ENCODE measurements around the gene PAK3. TPM values are rescaled to one million over a fixed set of nuclear protein-coding genes. Genes with fewer than 3 reads are reported as not detected.

PAK3 gene
- total RNA-seq, 1 donor from 2014 or later: 0.25 TPM

- Mint-ChIP-seq H3K9me3 (no peaks in the 10 kb centered on the region), H3K4me1 (ENCODE audit: low read depth) (no peaks in the 10 kb centered on the region), H3K27me3 (ENCODE audit: low read depth) (no peaks in the 10 kb centered on the region), H3K27ac (no peak overlapping the region), H3K4me3 (ENCODE audit: low read depth) (no peak overlapping the region), H3K36me3 (ENCODE audit: low read depth) (no peaks in the 10 kb centered on the region)
- intact Hi-C loops (cut with micrococcal nuclease): no loop called here
- DNase-seq (ENCODE audit: low spot score): no peak
These were observed 55.8 kb downstream of the PAK3 start for GRCh38 chrX:111151764-111152163.

GRCh38 chrX:111159232-111159631 is 63.2 kb downstream of the PAK3 start:
- Mint-ChIP-seq H3K36me3 (ENCODE audit: low read depth) (no peaks in the 10 kb centered on the region), H3K9me3 (no peaks in the 10 kb centered on the region)
- intact Hi-C loops (cut with micrococcal nuclease): no loop called here

GRCh38 chrX:111164728-111165127 is 68.7 kb downstream of the PAK3 start:
- peaks cover 10% of the 10 kb centered on the region for H3K4me1 Mint-ChIP-seq (ENCODE audit: low read depth)
- intact Hi-C loops (cut with micrococcal nuclease): loop anchor here (5.0 to 10.0 kb wide), 2 partner anchors 42 to 280 kb away; no protein-coding TSS in a partner anchor
- no peaks in the 10 kb centered on the region for H3K36me3 Mint-ChIP-seq (ENCODE audit: low read depth)
- no peaks in the 10 kb centered on the region for H3K9me3 Mint-ChIP-seq
- no peak for DNase-seq (ENCODE audit: low spot score)
- H3K4me3 Mint-ChIP-seq (ENCODE audit: low read depth): no peak overlapping the region
- H3K27ac Mint-ChIP-seq: no peak overlapping the region
- H3K27me3 Mint-ChIP-seq (ENCODE audit: low read depth): peaks cover 1% of the 10 kb centered on the region

More at GRCh38 chrX:111159232-111159631, 63.2 kb downstream of the PAK3 start:
- H3K27ac Mint-ChIP-seq: no peak overlapping the region
- H3K4me3 Mint-ChIP-seq (ENCODE audit: low read depth): no peak overlapping the region
- peaks cover 4% of the 10 kb centered on the region for H3K27me3 Mint-ChIP-seq (ENCODE audit: low read depth)
- no peaks in the 10 kb centered on the region for H3K4me1 Mint-ChIP-seq (ENCODE audit: low read depth)
- no peak for DNase-seq (ENCODE audit: low spot score)

GRCh38 chrX:111165902-111166301 is 69.9 kb downstream of the PAK3 start:
- Mint-ChIP-seq H3K9me3 (no peaks in the 10 kb centered on the region), H3K4me1 (ENCODE audit: low read depth) (peaks cover 12% of the 10 kb centered on the region), H3K27me3 (ENCODE audit: low read depth) (peaks cover 1% of the 10 kb centered on the region), H3K4me3 (ENCODE audit: low read depth) (no peak overlapping the region), H3K27ac (no peak overlapping the region), H3K36me3 (ENCODE audit: low read depth) (no peaks in the 10 kb centered on the region)
- DNase-seq (ENCODE audit: low spot score): no peak
- intact Hi-C loops (cut with micrococcal nuclease): loop anchor here (5.0 to 10.0 kb wide), 2 partner anchors 44 to 279 kb away; no protein-coding TSS in a partner anchor

- no peak overlapping the region for H3K4me3 Mint-ChIP-seq (ENCODE audit: low read depth)
- peaks cover 1% of the 10 kb centered on the region for H3K27me3 Mint-ChIP-seq (ENCODE audit: low read depth)
- no peaks in the 10 kb centered on the region for H3K36me3 Mint-ChIP-seq (ENCODE audit: low read depth)
- H3K27ac Mint-ChIP-seq: no peak overlapping the region
- no peak for DNase-seq (ENCODE audit: low spot score)
- peaks cover 12% of the 10 kb centered on the region for H3K4me1 Mint-ChIP-seq (ENCODE audit: low read depth)
- intact Hi-C loops (cut with micrococcal nuclease): loop anchor here (5.0 to 10.0 kb wide), 2 partner anchors 45 to 277 kb away; no protein-coding TSS in a partner anchor
- no peaks in the 10 kb centered on the region for H3K9me3 Mint-ChIP-seq
These were observed 71.3 kb downstream of the PAK3 start for GRCh38 chrX:111167334-111167733.

GRCh38 chrX:111168314-111168713 is 72.3 kb downstream of the PAK3 start:
- Mint-ChIP-seq H3K27ac (no peak overlapping the region), H3K27me3 (ENCODE audit: low read depth) (peaks cover 1% of the 10 kb centered on the region), H3K9me3 (no peaks in the 10 kb centered on the region), H3K4me1 (ENCODE audit: low read depth) (peaks cover 12% of the 10 kb centered on the region), H3K36me3 (ENCODE audit: low read depth) (no peaks in the 10 kb centered on the region), H3K4me3 (ENCODE audit: low read depth) (no peak overlapping the region)
- no peak for DNase-seq (ENCODE audit: low spot score)
- intact Hi-C loops (cut with micrococcal nuclease): loop anchor here (5.0 to 10.0 kb wide), 2 partner anchors 46 to 276 kb away; no protein-coding TSS in a partner anchor

GRCh38 chrX:111169141-111169540 is 73.2 kb downstream of the PAK3 start:
- DNase-seq (ENCODE audit: low spot score): no peak
- H3K4me1 Mint-ChIP-seq (ENCODE audit: low read depth): peaks cover 12% of the 10 kb centered on the region
- H3K36me3 Mint-ChIP-seq (ENCODE audit: low read depth): no peaks in the 10 kb centered on the region
- H3K27ac Mint-ChIP-seq: no peak overlapping the region
- intact Hi-C loops (cut with micrococcal nuclease): loop anchor here (5.0 to 10.0 kb wide), 2 partner anchors 47 to 276 kb away; no protein-coding TSS in a partner anchor
- H3K4me3 Mint-ChIP-seq (ENCODE audit: low read depth): no peak overlapping the region
- H3K27me3 Mint-ChIP-seq (ENCODE audit: low read depth): no peaks in the 10 kb centered on the region
- H3K9me3 Mint-ChIP-seq: no peaks in the 10 kb centered on the region

GRCh38 chrX:111170017-111170416 is 74.0 kb downstream of the PAK3 start:
- peaks cover 12% of the 10 kb centered on the region for H3K4me1 Mint-ChIP-seq (ENCODE audit: low read depth)
- intact Hi-C loops (cut with micrococcal nuclease): no loop called here
- H3K27me3 Mint-ChIP-seq (ENCODE audit: low read depth): no peaks in the 10 kb centered on the region
- no peak for DNase-seq (ENCODE audit: low spot score)
- no peak overlapping the region for H3K27ac Mint-ChIP-seq
- no peaks in the 10 kb centered on the region for H3K36me3 Mint-ChIP-seq (ENCODE audit: low read depth)
- no peak overlapping the region for H3K4me3 Mint-ChIP-seq (ENCODE audit: low read depth)
- H3K9me3 Mint-ChIP-seq: no peaks in the 10 kb centered on the region

GRCh38 chrX:111180750-111181240 is 84.8 kb downstream of the PAK3 start:
- no peak overlapping the region for H3K4me3 Mint-ChIP-seq (ENCODE audit: low read depth)
- intact Hi-C loops (cut with micrococcal nuclease): no loop called here
- H3K36me3 Mint-ChIP-seq (ENCODE audit: low read depth): no peaks in the 10 kb centered on the region
- H3K9me3 Mint-ChIP-seq: no peaks in the 10 kb centered on the region
- DNase-seq (ENCODE audit: low spot score): no peak
- peaks cover 2% of the 10 kb centered on the region for H3K4me1 Mint-ChIP-seq (ENCODE audit: low read depth)
- no peak overlapping the region for H3K27ac Mint-ChIP-seq
- H3K27me3 Mint-ChIP-seq (ENCODE audit: low read depth): no peaks in the 10 kb centered on the region

- no peak for DNase-seq (ENCODE audit: low spot score)
- Mint-ChIP-seq H3K27ac (no peak overlapping the region), H3K4me3 (ENCODE audit: low read depth) (no peak overlapping the region), H3K27me3 (ENCODE audit: low read depth) (no peaks in the 10 kb centered on the region), H3K4me1 (ENCODE audit: low read depth) (peaks cover 2% of the 10 kb centered on the region), H3K36me3 (ENCODE audit: low read depth) (no peaks in the 10 kb centered on the region), H3K9me3 (no peaks in the 10 kb centered on the region)
- intact Hi-C loops (cut with micrococcal nuclease): no loop called here
These were observed 86.0 kb downstream of the PAK3 start for GRCh38 chrX:111181951-111182350.

GRCh38 chrX:111182997-111183396 is 87.0 kb downstream of the PAK3 start:
- DNase-seq (ENCODE audit: low spot score): no peak
- Mint-ChIP-seq H3K4me1 (ENCODE audit: low read depth) (peaks cover 2% of the 10 kb centered on the region), H3K36me3 (ENCODE audit: low read depth) (no peaks in the 10 kb centered on the region), H3K9me3 (no peaks in the 10 kb centered on the region), H3K27ac (no peak overlapping the region), H3K4me3 (ENCODE audit: low read depth) (no peak overlapping the region), H3K27me3 (ENCODE audit: low read depth) (no peaks in the 10 kb centered on the region)
- intact Hi-C loops (cut with micrococcal nuclease): no loop called here

GRCh38 chrX:111191598-111191997 is 95.6 kb downstream of the PAK3 start:
- no peaks in the 10 kb centered on the region for H3K4me1 Mint-ChIP-seq (ENCODE audit: low read depth)
- H3K27me3 Mint-ChIP-seq (ENCODE audit: low read depth): no peaks in the 10 kb centered on the region
- DNase-seq (ENCODE audit: low spot score): no peak
- H3K36me3 Mint-ChIP-seq (ENCODE audit: low read depth): no peaks in the 10 kb centered on the region
- no peaks in the 10 kb centered on the region for H3K9me3 Mint-ChIP-seq
- H3K27ac Mint-ChIP-seq: no peak overlapping the region
- intact Hi-C loops (cut with micrococcal nuclease): no loop called here
- H3K4me3 Mint-ChIP-seq (ENCODE audit: low read depth): no peak overlapping the region

- no peak for DNase-seq (ENCODE audit: low spot score)
- Mint-ChIP-seq H3K4me1 (ENCODE audit: low read depth) (no peaks in the 10 kb centered on the region), H3K27ac (no peak overlapping the region), H3K36me3 (ENCODE audit: low read depth) (no peaks in the 10 kb centered on the region), H3K27me3 (ENCODE audit: low read depth) (peaks cover 3% of the 10 kb centered on the region), H3K9me3 (no peaks in the 10 kb centered on the region), H3K4me3 (ENCODE audit: low read depth) (no peak overlapping the region)
- intact Hi-C loops (cut with micrococcal nuclease): no loop called here
These were observed 103.5 kb downstream of the PAK3 start for GRCh38 chrX:111199505-111199904.

GRCh38 chrX:111200327-111200726 is 104.3 kb downstream of the PAK3 start:
- no peaks in the 10 kb centered on the region for H3K9me3 Mint-ChIP-seq
- no peak for DNase-seq (ENCODE audit: low spot score)
- H3K4me3 Mint-ChIP-seq (ENCODE audit: low read depth): no peak overlapping the region
- intact Hi-C loops (cut with micrococcal nuclease): no loop called here
- no peaks in the 10 kb centered on the region for H3K4me1 Mint-ChIP-seq (ENCODE audit: low read depth)
- no peaks in the 10 kb centered on the region for H3K36me3 Mint-ChIP-seq (ENCODE audit: low read depth)
- H3K27ac Mint-ChIP-seq: no peak overlapping the region
- H3K27me3 Mint-ChIP-seq (ENCODE audit: low read depth): peaks cover 3% of the 10 kb centered on the region

Data from activated T-helper 2 cell treated with anti-CD3 and anti-CD28 coated beads, Interferon-gamma antibody, Interleukin-2, Interleukin-4, amounts not matched to agents 10 μg/mL and 5 μg/mL and 100 μg/mL, durations not matched to agents 14 hours and 24 hours and 36 hours (primary cell).